HepG2 (cell line): Measurements from ENCODE around the gene FUT8. TPM values are rescaled to one million over a fixed set of nuclear protein-coding genes. Genes with fewer than 3 reads are reported as not detected.

Experiments
- CHCHD3 ChIP-seq: sonication (generic); formaldehyde crosslinking; IDR thresholded peaks from 2 replicates; pipeline ENCODE4 v1.8.0; 2022; ENCODE audit warnings: mild to moderate bottlenecking, missing genetic modification reagents, moderate library complexity
- CREB3 ChIP-seq: sonication (generic); formaldehyde crosslinking; IDR thresholded peaks from 2 replicates; pipeline ENCODE4 v1.5.0; 2020; ENCODE audit warnings: missing genetic modification reagents
- FLYWCH1 ChIP-seq: sonication (generic); formaldehyde crosslinking; IDR thresholded peaks from 2 replicates; pipeline ENCODE4 v1.8.1; 2023; ENCODE audit warnings: mild to moderate bottlenecking, missing genetic modification reagents
- GFI1 ChIP-seq: sonication (generic); formaldehyde crosslinking; IDR thresholded peaks from 2 replicates; pipeline ENCODE4 v1.5.0; 2020; ENCODE audit warnings: missing genetic modification reagents, mild to moderate bottlenecking, borderline replicate concordance
- GMEB1 ChIP-seq: sonication (generic); formaldehyde crosslinking; IDR thresholded peaks from 2 replicates; pipeline ENCODE4 v1.5.1; 2020; ENCODE audit warnings: missing genetic modification reagents, mild to moderate bottlenecking, borderline replicate concordance
- KAT8 ChIP-seq: IDR thresholded peaks from 2 replicates; pipeline ENCODE4 v1.6.1; 2016; ENCODE audit warnings: missing genetic modification reagents, missing compliant biosample characterization
- MYNN ChIP-seq: sonication (generic); formaldehyde crosslinking; IDR thresholded peaks from 2 replicates; pipeline ENCODE4 v1.4.0; 2020; ENCODE audit warnings: mild to moderate bottlenecking, low read depth, missing genetic modification reagents
- POGZ ChIP-seq: sonication (generic); formaldehyde crosslinking; IDR thresholded peaks from 2 replicates; pipeline ENCODE4 v1.4.0; 2020; ENCODE audit warnings: mild to moderate bottlenecking, missing genetic modification reagents
- PRDM15 ChIP-seq: sonication (generic); formaldehyde crosslinking; IDR thresholded peaks from 2 replicates; pipeline ENCODE4 v1.4.0; 2020; ENCODE audit warnings: missing genetic modification reagents
- ZNF30 ChIP-seq: sonication (generic); formaldehyde crosslinking; IDR thresholded peaks from 2 replicates; pipeline ENCODE4 v1.5.0; 2020; ENCODE audit warnings: mild to moderate bottlenecking, missing genetic modification reagents
- ZNF720 ChIP-seq: sonication (generic); formaldehyde crosslinking; IDR thresholded peaks from 2 replicates; pipeline ENCODE4 v1.4.0; 2020; ENCODE audit warnings: missing genetic modification reagents
- ZNF770 ChIP-seq: sonication (generic); formaldehyde crosslinking; IDR thresholded peaks from 2 replicates; pipeline ENCODE4 v1.5.0; 2020; ENCODE audit warnings: mild to moderate bottlenecking, missing genetic modification reagents
- ZNF841 ChIP-seq: sonication (generic); formaldehyde crosslinking; IDR thresholded peaks from 2 replicates; pipeline ENCODE4 v1.8.1; 2023; ENCODE audit warnings: missing genetic modification reagents, borderline replicate concordance
- ZZZ3 ChIP-seq: sonication (generic); formaldehyde crosslinking; IDR thresholded peaks from 2 replicates; pipeline ENCODE4 v1.4.0; 2020; ENCODE audit warnings: missing genetic modification reagents, mild to moderate bottlenecking, borderline replicate concordance
- polyA plus RNA-seq, 8 experiments: library from polyadenylated mRNA; depleted of rRNA in 3 of 8; stranded (reverse) in 7 of 8; unstranded in 1 of 8; fragments of >200 nt; fragmentation: Illumina TruSeq in 4 of 8; extraction: Trizol in 4 of 8; gene quantifications; 2 replicates each; pipeline versions ENCODE4 v1.2.1 to v1.2.3, GENCODE V29; 2011 to 2016; ENCODE audit warnings: low read depth in 4 of 8, missing spikeins in 1 of 8, mixed read lengths in 1 of 8; ENCODE audit not compliant: insufficient read depth in 1 of 8
- total RNA-seq, 5 experiments: library from RNA; depleted of rRNA; stranded (reverse); fragments of >200 nt; fragmentation: Illumina TruSeq; extraction: Trizol; gene quantifications; 2 replicates each; pipeline ENCODE4 v1.2.3, GENCODE V29; 2016; ENCODE audit warnings: low read depth in 1 of 5
- TF ChIP-seq, protein P1 (sequence below): sonication (generic); formaldehyde crosslinking; conservative IDR thresholded peaks from 2 replicates; pipeline ENCODE4 v1.8.0; 2022; ENCODE audit warnings: missing genetic modification reagents
- TF ChIP-seq, protein P2 (sequence below): IDR thresholded peaks from 2 replicates; pipeline ENCODE4 v1.6.1; 2016; ENCODE audit warnings: mild to moderate bottlenecking
- TF ChIP-seq, protein P3 (sequence below): IDR thresholded peaks from 2 replicates; pipeline ENCODE4 v1.6.1; 2016; ENCODE audit warnings: missing genetic modification reagents, missing compliant biosample characterization

Gene FUT8
- total and polyA plus RNA-seq, 2 of the 13 experiments (the other 11 are each of a cell fraction or from before 2014, with no cell fraction given), result 9.3 to 17.5 TPM

GRCh38 chr14:65753061-65753460 is 340.5 kb downstream of the FUT8 start (continued):
- TF ChIP-seq, protein P1, sequence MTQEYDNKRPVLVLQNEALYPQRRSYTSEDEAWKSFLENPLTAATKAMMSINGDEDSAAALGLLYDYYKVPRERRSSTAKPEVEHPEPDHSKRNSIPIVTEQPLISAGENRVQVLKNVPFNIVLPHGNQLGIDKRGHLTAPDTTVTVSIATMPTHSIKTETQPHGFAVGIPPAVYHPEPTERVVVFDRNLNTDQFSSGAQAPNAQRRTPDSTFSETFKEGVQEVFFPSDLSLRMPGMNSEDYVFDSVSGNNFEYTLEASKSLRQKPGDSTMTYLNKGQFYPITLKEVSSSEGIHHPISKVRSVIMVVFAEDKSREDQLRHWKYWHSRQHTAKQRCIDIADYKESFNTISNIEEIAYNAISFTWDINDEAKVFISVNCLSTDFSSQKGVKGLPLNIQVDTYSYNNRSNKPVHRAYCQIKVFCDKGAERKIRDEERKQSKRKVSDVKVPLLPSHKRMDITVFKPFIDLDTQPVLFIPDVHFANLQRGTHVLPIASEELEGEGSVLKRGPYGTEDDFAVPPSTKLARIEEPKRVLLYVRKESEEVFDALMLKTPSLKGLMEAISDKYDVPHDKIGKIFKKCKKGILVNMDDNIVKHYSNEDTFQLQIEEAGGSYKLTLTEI (CRISPR knock-in tag), result no peak
- no peak for TF ChIP-seq ZZZ3 (CRISPR knock-in tag)
- TF ChIP-seq ZNF30 (CRISPR knock-in tag), result no peak
- TF ChIP-seq, protein P2, sequence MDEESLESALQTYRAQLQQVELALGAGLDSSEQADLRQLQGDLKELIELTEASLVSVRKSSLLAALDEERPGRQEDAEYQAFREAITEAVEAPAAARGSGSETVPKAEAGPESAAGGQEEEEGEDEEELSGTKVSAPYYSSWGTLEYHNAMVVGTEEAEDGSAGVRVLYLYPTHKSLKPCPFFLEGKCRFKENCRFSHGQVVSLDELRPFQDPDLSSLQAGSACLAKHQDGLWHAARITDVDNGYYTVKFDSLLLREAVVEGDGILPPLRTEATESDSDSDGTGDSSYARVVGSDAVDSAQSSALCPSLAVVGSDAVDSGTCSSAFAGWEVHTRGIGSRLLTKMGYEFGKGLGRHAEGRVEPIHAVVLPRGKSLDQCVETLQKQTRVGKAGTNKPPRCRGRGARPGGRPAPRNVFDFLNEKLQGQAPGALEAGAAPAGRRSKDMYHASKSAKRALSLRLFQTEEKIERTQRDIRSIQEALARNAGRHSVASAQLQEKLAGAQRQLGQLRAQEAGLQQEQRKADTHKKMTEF, result no peak
- TF ChIP-seq POGZ, result peak; percentile 80
- TF ChIP-seq PRDM15 (CRISPR knock-in tag), result no peak
- no peak for TF ChIP-seq ZNF841 (CRISPR knock-in tag)
- no peak for TF ChIP-seq CHCHD3 (CRISPR knock-in tag)
- no peak for TF ChIP-seq GMEB1 (CRISPR knock-in tag)
- TF ChIP-seq MYNN (CRISPR knock-in tag), result no peak
- peak; percentile 37; the same call in 1 of the 2 replicates for TF ChIP-seq KAT8 (CRISPR knock-in tag)
- TF ChIP-seq GFI1 (CRISPR knock-in tag), result no peak
- TF ChIP-seq CREB3 (CRISPR knock-in tag), result no peak
- TF ChIP-seq ZNF720 (CRISPR knock-in tag), result no peak
- no peak for TF ChIP-seq FLYWCH1 (CRISPR knock-in tag)
- peak; percentile 59 for TF ChIP-seq ZNF770 (CRISPR knock-in tag)
- TF ChIP-seq, protein P3, sequence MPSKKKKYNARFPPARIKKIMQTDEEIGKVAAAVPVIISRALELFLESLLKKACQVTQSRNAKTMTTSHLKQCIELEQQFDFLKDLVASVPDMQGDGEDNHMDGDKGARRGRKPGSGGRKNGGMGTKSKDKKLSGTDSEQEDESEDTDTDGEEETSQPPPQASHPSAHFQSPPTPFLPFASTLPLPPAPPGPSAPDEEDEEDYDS (CRISPR knock-in tag), result no peak
